NCI-H1436 treated with DMSO at 0.1 percent for 48 hours (cell line): ENCODE results near the gene RBPJ.

Experiments
- DNase-seq: peaks from one replicate; lab custom pipeline; 2025; lab: John Stamatoyannopoulos, UW

Gene RBPJ

GRCh38 chr4:26459756-26460530, 139.1 kb downstream of the RBPJ start:
- no peak for DNase-seq

DNA sequence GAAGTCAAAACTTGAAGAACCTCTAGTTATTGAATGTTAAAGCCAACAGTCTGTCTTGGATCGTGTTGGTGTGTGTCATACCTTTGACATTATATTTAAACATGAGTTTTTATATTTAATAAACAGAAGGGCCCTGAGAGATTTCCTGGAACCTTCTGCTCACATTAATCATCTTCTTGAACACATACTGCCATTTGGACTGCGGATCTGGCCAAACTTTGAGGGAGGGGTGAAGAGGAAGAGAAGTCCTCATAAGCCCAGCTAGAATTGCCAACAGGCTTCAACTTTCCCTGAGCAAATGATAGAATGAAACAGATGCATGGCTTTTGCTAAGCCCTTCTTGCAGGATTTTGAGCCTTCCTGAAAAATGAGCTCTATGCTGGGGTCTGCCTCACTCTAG, 142.1 kb downstream of the RBPJ start:
- no peak for DNase-seq

GRCh38 chr4:26463386-26463785, 142.6 kb downstream of the RBPJ start:
- DNase-seq: no peak

DNA sequence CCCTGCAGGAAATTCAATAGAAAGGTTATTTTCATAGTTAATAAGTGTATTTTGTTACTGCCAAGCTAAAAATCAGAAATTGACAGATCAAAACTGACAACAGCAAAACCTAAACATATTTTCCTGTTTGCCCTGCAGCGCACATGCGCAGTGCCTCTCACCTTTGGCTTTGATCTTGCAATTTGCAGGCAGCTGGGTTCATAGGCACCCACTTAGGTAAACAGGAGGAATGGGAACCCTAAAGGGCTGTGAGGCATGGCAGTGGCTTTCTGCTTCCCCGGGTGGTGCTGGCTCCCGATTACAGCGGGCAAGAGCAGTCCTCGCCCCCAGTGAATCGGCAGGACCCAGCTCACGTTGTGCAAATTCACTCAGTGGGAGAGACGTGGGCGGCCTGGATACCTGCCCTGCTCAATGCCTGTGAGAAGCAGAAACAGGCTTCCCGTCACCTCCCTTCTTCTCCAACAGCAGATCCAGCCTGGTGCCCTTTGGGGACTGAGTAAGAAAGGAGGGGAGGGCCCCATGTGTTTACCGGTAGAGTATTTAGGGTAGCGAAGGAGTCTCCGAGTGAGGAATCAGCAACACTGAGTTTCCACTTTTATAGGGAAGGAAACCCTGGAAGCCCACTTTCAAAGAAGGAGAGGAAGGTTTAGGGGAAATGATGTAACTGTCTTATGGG, 143.7 kb downstream of the RBPJ start:
- no peak for DNase-seq

- no peak for DNase-seq
These were observed 145.9 kb downstream of the RBPJ start for GRCh38 chr4:26466578-26467270.

DNA sequence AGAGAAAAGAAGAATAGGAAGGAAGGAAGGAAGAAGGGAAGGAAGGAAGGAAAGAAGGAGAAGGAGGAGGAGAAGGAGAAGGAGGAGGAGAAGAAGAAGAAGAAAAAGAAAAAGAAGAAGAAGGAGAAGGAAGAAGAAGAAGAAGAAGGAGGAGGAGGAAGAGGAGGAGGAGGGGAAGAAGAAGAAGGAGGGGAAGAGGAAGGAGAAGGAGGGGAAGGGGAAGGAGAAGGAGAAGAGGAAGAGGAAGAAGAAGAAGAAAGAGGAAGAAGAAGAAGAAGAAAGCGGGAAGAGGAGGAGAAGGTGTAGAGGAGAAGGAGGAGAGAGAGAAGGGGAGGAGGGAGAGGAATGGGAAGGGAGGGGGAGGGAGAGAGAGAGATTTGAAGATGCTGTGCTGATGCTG, 146.9 kb downstream of the RBPJ start:
- no peak for DNase-seq

- no peak for DNase-seq
These were observed 147.6 kb downstream of the RBPJ start for GRCh38 chr4:26468283-26468949.

- DNase-seq: no peak
These were observed 148.2 kb downstream of the RBPJ start for GRCh38 chr4:26468977-26469376.

GRCh38 chr4:26471890-26472289, 151.1 kb downstream of the RBPJ start:
- DNase-seq: no peak

DNA sequence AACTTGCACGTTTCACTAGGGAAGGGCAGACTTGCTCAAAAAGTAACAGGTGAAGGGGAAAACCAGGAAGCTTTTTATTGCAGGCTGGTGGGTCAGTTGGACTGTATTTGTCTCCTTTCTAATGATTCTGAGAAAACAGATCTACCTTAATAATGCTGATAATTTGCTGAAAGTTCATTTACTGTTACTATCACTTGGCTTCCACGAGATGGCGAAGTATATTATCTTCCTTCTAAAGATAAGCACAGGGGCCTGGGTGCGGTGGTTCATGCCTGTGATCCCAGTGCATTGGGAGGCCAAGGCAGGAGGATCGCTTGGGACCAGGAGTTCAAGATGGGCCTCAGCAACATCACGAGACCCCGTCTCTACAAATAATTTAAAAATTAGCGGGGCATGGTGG, 153.1 kb downstream of the RBPJ start:
- no peak for DNase-seq

DNA sequence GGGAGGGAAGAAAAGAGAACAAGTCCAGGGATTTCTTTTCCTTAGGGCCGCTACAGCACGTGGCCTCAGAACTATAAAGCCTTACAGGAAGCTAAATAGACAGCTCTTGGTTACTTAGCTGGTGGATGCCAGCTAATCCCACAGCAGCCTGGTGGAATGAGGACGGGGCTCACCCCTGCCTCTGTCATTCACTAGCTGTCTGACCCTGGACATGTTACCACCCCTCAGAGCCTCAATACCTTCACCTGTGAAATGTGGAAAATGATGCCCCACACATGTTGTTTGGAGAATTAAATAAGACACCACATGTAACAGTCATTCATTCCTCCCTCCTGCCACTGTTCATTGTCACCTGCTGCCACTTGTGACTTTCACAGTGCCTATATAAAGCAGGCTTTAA, 153.7 kb downstream of the RBPJ start:
- no peak for DNase-seq

DNA sequence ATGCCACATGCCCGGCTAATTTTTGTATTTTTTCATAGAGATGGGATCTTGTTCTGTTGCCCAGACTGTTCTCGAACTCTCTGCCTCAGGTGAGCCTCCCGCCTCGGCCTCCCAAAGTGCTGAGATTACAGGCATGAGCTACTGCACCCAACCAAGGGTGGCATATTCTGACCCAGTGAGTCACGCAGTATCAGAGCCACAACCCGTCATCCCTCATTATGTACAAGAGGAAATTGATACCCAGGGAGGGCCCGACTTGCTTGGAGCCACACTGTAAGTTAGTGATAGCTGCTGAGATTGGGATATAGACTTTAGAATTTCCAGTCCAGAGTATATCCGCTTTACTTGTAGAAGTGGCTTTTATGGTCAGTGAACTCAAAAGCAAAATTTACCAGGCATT, 154.9 kb downstream of the RBPJ start:
- no peak for DNase-seq

- no peak for DNase-seq
These were observed 155.7 kb downstream of the RBPJ start for GRCh38 chr4:26476545-26476944.

DNA sequence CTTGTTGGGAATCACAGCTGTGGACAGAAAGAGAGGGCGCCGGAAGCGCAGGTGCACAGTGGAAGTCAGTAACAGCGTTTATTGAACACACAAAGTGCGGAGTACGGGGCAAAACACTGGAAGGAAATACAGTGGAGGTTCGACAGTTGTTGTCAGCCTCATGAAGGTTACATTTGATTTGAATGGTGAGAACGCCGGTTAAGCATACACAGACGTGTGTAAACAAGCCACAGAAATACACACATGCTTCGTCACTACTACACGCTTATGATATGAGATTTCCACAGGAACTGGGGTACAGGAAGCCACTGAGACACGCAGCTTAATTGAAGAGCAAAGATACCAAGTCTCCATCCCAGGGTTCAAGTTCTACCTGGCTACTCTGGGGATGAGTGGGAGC, 157.5 kb downstream of the RBPJ start:
- DNase-seq: no peak

DNA sequence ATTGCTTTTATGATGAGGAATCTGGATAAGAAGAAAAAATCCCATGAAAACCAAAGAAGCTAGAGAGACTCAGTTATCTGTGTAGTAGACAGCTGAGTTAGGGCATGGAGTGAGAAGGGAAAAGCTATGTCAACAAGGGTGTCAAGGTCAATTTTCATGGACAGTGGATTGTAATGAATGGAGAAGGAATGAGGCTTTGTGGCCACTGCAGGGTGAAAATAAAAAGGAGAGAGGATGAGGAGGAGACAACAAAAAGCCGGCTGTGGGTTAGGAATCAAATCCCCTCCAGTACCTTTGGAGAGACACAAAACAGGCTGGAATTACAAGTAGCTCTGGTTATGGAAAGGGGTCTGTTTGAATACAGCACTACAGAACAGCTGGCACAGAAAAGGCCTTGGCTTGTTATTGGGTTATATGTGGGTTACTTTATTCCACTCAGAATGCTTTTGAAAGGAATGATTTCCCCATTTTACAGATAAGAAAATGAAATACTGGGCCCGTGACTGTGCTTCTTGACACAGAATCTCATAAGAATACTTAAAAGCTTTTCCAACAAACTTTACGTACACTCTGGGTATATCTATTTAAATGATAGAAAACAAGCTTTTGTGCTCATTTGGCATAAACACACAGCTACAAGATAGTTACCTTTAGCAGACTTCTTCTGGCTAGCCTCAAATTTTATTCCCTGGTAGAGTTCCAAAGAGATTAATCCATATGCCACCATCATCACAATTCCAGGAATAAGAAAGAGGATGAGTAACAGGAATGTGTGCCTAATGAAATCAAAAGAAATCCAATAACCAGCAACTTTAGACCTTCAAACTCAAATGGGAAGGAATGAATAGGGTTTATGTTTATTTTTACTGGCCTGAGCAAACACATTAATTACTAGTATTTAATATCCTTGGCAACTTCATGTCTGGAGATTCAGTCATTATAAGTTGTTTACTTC, 162.0 kb downstream of the RBPJ start:
- no peak for DNase-seq

- no peak for DNase-seq
These were observed 163.3 kb downstream of the RBPJ start for GRCh38 chr4:26484032-26484515.

GRCh38 chr4:26484516-26484915, 163.7 kb downstream of the RBPJ start:
- no peak for DNase-seq
